Activated CD4-positive, alpha-beta memory T cell treated with anti-CD3 and anti-CD28 coated beads for 36 hours (primary cell): Measurements from ENCODE around the gene IFNL4. TPM values are rescaled to one million over a fixed set of nuclear protein-coding genes. Genes with fewer than 3 reads are reported as not detected.

Experiments used
- CTCF ChIA-PET: fragments of 350-600 bp; sonication (Branson Sonifier 250); formaldehyde crosslinking; loops from one replicate; lab custom pipeline; 2021; ENCODE audit warnings: antibody characterized with exemption, inconsistent platforms; lab: Charles Lee
- POLR2A ChIA-PET: fragments of 350-600 bp; sonication (Branson Sonifier 250); formaldehyde crosslinking; loops from one replicate; lab custom pipeline; 2021; ENCODE audit warnings: antibody characterized with exemption; lab: Charles Lee
- DNase-seq: peaks from one replicate; pipeline ENCODE4 v3.0.0-alpha.2; 2020
- H3K27ac Mint-ChIP-seq: one replicate; pipeline ENCODE4 v1.8.0; 2021; ENCODE audit warnings: mixed read lengths
- H3K27me3 Mint-ChIP-seq: one replicate; pipeline ENCODE4 v1.8.0; 2021; ENCODE audit warnings: mixed read lengths
- H3K36me3 Mint-ChIP-seq: one replicate; pipeline ENCODE4 v1.8.0; 2021; ENCODE audit warnings: mixed read lengths
- H3K4me1 Mint-ChIP-seq: one replicate; pipeline ENCODE4 v1.8.0; 2021; ENCODE audit warnings: low read depth, mixed read lengths
- H3K4me3 Mint-ChIP-seq: one replicate; pipeline ENCODE4 v1.8.0; 2021; ENCODE audit warnings: mild to moderate bottlenecking, mixed read lengths
- H3K9me3 Mint-ChIP-seq: one replicate; pipeline ENCODE4 v1.8.0; 2021; ENCODE audit warnings: mixed read lengths
- intact Hi-C: fragments of 100-400 bp; cut with micrococcal nuclease; formaldehyde crosslinking; loops from one replicate; pipeline ENCODE4 v1.15.1; 2023
- total RNA-seq, 2 experiments: library from RNA; stranded (reverse); gene quantifications; one replicate each; pipeline ENCODE4 v1.2.3, GENCODE V29; 2021

Gene IFNL4
- total RNA-seq, 2 experiments from 2014 or later = not detected

- no peak for DNase-seq
- Mint-ChIP-seq H3K4me1 (peaks cover 18% of the 10 kb centered on the region), H3K36me3 (no peaks in the 10 kb centered on the region), H3K27ac (no peak overlapping the region), H3K4me3 (no peak overlapping the region), H3K9me3 (no peaks in the 10 kb centered on the region), H3K27me3 (peaks cover 67% of the 10 kb centered on the region)
- intact Hi-C loops = no loop called here
- ChIA-PET POLR2A (no interaction called here), CTCF (interaction anchor here (1.9 kb wide), 1 partner anchor 11 kb away, joined by 5 read pairs; no protein-coding TSS in a partner anchor)
These were observed 50.8 kb downstream of the IFNL4 start for GRCh38 chr19:39197808-39198207.

DNA sequence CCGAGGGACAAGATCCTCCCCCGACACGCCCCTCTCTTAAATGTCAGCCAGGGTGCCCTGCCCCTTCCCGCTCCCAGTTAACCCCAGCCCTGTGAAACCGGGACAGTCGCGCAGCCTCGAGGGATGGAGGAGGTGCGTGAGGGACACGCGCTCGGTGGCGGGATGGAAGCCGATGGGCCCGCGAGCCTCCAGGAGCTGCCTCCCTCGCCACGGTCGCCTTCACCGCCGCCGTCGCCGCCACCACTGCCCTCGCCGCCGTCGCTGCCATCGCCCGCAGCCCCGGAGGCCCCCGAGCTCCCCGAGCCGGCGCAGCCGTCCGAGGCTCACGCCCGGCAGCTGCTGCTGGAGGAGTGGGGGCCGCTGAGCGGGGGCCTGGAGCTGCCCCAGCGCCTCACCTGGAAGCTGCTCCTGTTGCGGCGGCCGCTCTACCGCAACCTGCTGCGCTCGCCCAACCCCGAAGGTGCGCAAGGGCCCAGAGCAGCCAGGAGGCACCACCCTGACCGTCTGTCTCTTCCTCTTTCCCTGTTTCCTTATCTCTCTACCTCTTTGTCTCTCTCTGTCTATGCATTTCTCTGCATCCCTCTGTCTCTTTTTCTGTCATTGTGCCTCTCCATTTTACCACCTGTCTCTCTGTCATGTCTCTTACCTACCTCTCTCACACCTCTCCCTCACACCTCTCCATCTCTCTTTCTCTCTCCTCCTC is 51.6 kb downstream of the IFNL4 start, which contains the start of gene NCCRP1:
TSS of gene NCCRP1 (plus strand) at position 105 of the 703 bp plus-strand sequence. CDS start at position 124, 19 bp downstream.
- POLR2A ChIA-PET = no interaction called here
- no peak within 1 kb of the TSS for H3K27ac Mint-ChIP-seq
- peak; percentile 12 for DNase-seq
- intact Hi-C loops = no loop called here
- CTCF ChIA-PET = interaction anchor here (1.0 to 1.9 kb wide), 2 partner anchors 10 to 75 kb away, joined by 3 to 5 read pairs; no protein-coding TSS in a partner anchor
- no peaks in the 10 kb centered on the region for H3K9me3 Mint-ChIP-seq
- peaks cover 18% of the 10 kb centered on the region for H3K4me1 Mint-ChIP-seq
- no peak within 1 kb of the TSS for H3K4me3 Mint-ChIP-seq
- peaks cover 62% of the 10 kb centered on the region for H3K27me3 Mint-ChIP-seq
- no peaks in the 10 kb centered on the region for H3K36me3 Mint-ChIP-seq

DNA sequence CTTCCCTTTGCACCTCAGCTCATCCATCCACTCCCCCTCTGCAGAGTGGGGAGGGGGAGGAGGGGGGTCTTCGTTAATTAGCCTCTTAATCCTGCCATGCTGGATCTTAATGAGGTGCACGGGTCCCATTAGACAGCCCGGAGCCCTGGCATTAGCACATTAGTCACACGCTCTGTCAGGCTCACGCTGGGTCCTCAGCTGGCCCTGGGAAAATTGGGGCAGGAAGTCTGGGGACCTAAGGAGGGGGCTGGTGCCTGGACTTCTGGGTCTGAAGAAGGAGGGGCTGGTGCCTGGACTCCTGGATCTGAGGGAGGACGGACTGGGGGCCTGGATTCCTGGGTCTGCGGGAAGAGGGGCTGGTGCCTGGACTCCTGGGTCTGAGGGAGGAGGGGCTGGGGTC is 52.3 kb downstream of the IFNL4 start:
- H3K4me1 Mint-ChIP-seq = peaks cover 18% of the 10 kb centered on the region
- H3K27me3 Mint-ChIP-seq = peaks cover 56% of the 10 kb centered on the region
- POLR2A ChIA-PET = no interaction called here
- no peaks in the 10 kb centered on the region for H3K36me3 Mint-ChIP-seq
- intact Hi-C loops = no loop called here
- no peaks in the 10 kb centered on the region for H3K9me3 Mint-ChIP-seq
- no peak for DNase-seq
- H3K27ac Mint-ChIP-seq = no peak overlapping the region
- CTCF ChIA-PET = interaction anchor here (1.0 to 1.9 kb wide), 3 partner anchors 10 to 202 kb away, joined by 3 to 5 read pairs (median 3); no protein-coding TSS in a partner anchor
- no peak overlapping the region for H3K4me3 Mint-ChIP-seq

Other genes starting within 250 kb of the IFNL4 start
- 1 to 10 TPM; 2.2 to 2.4 TPM for gene FBXO27, start 216.3 kb downstream of the IFNL4 start, total RNA-seq
- under 1 TPM; 0.15 to 0.31 TPM for gene ACP7, start 164.5 kb downstream of the IFNL4 start, total RNA-seq
- gene PAK4, start 123.1 kb downstream of the IFNL4 start, total RNA-seq = 10 to 100 TPM; 16.3 to 17.8 TPM
- not detected for gene NCCRP1, start 51.9 kb downstream of the IFNL4 start, total RNA-seq
- not detected for gene SYCN, start 44.6 kb downstream of the IFNL4 start, total RNA-seq
- gene IFNL3, start 3.9 kb downstream of the IFNL4 start, total RNA-seq = under 1 TPM in 1 of 2 experiments, not detected in 1; 0.34 TPM
- gene IFNL2, start 19.5 kb upstream of the IFNL4 start, total RNA-seq = not detected
- 1 to 10 TPM; 1.2 to 1.6 TPM for gene IFNL1, start 47.6 kb upstream of the IFNL4 start, total RNA-seq
- gene LRFN1, start 72.0 kb upstream of the IFNL4 start, total RNA-seq = 1 to 10 TPM; 6.4 to 6.5 TPM
- gene GMFG, start 87.2 kb upstream of the IFNL4 start, total RNA-seq = 100 to 1,000 TPM; 393 to 415 TPM
- gene SAMD4B, start 93.6 kb upstream of the IFNL4 start, total RNA-seq = 10 to 100 TPM; 49.4 to 51.3 TPM
- gene PAF1, start 142.2 kb upstream of the IFNL4 start, total RNA-seq = 10 to 100 TPM; 41.6 to 43.8 TPM
- 10 to 100 TPM; 22.2 to 26.9 TPM for gene MED29, start 142.5 kb upstream of the IFNL4 start, total RNA-seq
- 100 to 1,000 TPM; 104 to 118 TPM for gene ZFP36, start 158.0 kb upstream of the IFNL4 start, total RNA-seq
- gene PLEKHG2, start 163.8 kb upstream of the IFNL4 start, total RNA-seq = 10 to 100 TPM; 74.9 to 80.6 TPM
- 1,000 to 10,000 TPM; 3,682 to 3,746 TPM for gene RPS16, start 187.1 kb upstream of the IFNL4 start, total RNA-seq
- 100 to 1,000 TPM; 180 to 183 TPM for gene SUPT5H, start 196.7 kb upstream of the IFNL4 start, total RNA-seq
- gene TIMM50, start 232.0 kb upstream of the IFNL4 start, total RNA-seq = 10 to 100 TPM; 83.1 to 86.7 TPM